Epidermal melanocyte (primary cell): ENCODE results near the gene RIPPLY2.
"Not testable (repeated sequence)": the region's sequence is repeated elsewhere in the genome, so short reads cannot be mapped to it uniquely, and the experiment has no call there.

Source experiments
- DNase-seq: peaks from one replicate; pipeline ENCODE4 v3.0.0; 2011; ENCODE audit warnings: low spot score; ENCODE audit not compliant: insufficient read length

RIPPLY2 gene

GRCh38 chr6:83853178-83854000 lies at the start of gene RIPPLY2:
RIPPLY2 (plus strand) TSS chr6:83853360; CDS start chr6:83853417, 57 bp downstream.
- no peak for DNase-seq

GRCh38 chr6:83803492-83803891 lies 49.7 kb upstream of the RIPPLY2 start:
- not testable (repeated sequence) for DNase-seq

- DNase-seq, result no peak
Measured at GRCh38 chr6:83804886-83805285, 48.3 kb upstream of the RIPPLY2 start.

- no peak for DNase-seq
Measured at GRCh38 chr6:83808005-83808404, 45.2 kb upstream of the RIPPLY2 start.

GRCh38 chr6:83808926-83809325 lies 44.2 kb upstream of the RIPPLY2 start:
- no peak for DNase-seq

- DNase-seq, result no peak
Measured at GRCh38 chr6:83812595-83812994, 40.6 kb upstream of the RIPPLY2 start.

GRCh38 chr6:83815631-83816272 lies 37.4 kb upstream of the RIPPLY2 start:
- no peak for DNase-seq

GRCh38 chr6:83822629-83823169 lies 30.5 kb upstream of the RIPPLY2 start:
- DNase-seq, result no peak

GRCh38 chr6:83824388-83824801 lies 28.8 kb upstream of the RIPPLY2 start:
- DNase-seq, result no peak

GRCh38 chr6:83824831-83825230 lies 28.3 kb upstream of the RIPPLY2 start:
- no peak for DNase-seq

- no peak for DNase-seq
Measured at GRCh38 chr6:83827050-83827449, 26.1 kb upstream of the RIPPLY2 start.

GRCh38 chr6:83838727-83839126 lies 14.4 kb upstream of the RIPPLY2 start:
- DNase-seq, result no peak

GRCh38 chr6:83844170-83844569 lies 9.0 kb upstream of the RIPPLY2 start:
- no peak for DNase-seq

GRCh38 chr6:83846291-83846690 lies 6.9 kb upstream of the RIPPLY2 start:
- no peak for DNase-seq

GRCh38 chr6:83847179-83847578 lies 6.0 kb upstream of the RIPPLY2 start:
- DNase-seq, result no peak

GRCh38 chr6:83849127-83849526 lies 4.0 kb upstream of the RIPPLY2 start:
- no peak for DNase-seq

- no peak for DNase-seq
Measured at GRCh38 chr6:83849610-83850009, 3.5 kb upstream of the RIPPLY2 start.

GRCh38 chr6:83852528-83853177 lies 507 bp upstream of the RIPPLY2 start:
- DNase-seq, result no peak

GRCh38 chr6:83854001-83854501 lies 891 bp downstream of the RIPPLY2 start:
- DNase-seq, result no peak

- DNase-seq, result no peak
Measured at GRCh38 chr6:83854766-83855165, 1.6 kb downstream of the RIPPLY2 start.

GRCh38 chr6:83859410-83860358 lies 6.5 kb downstream of the RIPPLY2 start, which contains the start of gene CYB5R4:
CYB5R4 (plus strand) TSS chr6:83859689; CDS start chr6:83859783, 94 bp downstream.
- DNase-seq, result peak; percentile 96
